NK-92 (cell line): ENCODE results near the gene MYL10.
"Not testable (repeated sequence)": the region's sequence is repeated elsewhere in the genome, so short reads cannot be mapped to it uniquely, and the experiment has no call there.

Experiments used
- DNase-seq: peaks from one replicate; lab custom pipeline; 2025; ENCODE audit not compliant: unreplicated experiment; lab: John Stamatoyannopoulos, UW

The MYL10 gene

DNA sequence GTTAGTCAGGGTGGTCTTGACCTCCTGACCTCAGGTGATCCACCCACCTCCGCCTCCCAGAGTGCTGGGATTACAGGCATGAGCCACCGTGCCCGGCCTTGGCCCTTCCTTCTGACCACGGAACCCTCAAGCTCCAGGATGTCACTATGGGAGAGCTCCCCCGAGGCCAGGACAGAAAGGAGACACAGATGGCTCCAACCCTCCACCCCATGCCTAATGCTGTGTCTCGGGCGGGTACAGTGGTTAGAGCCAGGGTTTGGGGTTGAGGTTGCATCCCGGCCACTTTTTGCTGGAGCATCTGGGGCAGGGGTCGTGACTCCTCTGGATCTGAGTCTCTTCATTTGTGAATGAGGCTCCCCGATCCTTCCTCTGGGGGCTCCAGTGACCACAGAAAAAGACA lies 8.1 kb downstream of the MYL10 start:
- DNase-seq: no peak

DNA sequence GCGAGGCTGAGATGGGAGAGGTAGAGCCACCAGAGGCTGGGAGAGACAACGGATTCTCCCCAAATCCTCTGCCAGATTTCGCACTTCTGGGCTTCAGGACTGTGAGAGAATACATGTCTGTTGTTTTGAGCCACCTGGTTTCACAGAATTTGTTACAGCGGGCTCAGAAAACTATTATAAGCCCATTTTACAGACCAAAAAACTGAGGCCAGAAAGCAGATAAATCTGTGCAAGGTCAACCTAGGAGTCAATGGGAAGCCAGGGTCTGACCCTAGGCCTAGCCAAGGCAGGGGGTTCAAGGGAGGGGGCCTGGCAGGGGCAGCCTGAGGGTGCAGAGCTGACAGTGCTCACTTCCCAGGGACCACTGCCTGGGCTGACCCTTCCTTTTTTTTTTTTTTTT lies 8.7 kb downstream of the MYL10 start:
- DNase-seq: no peak

DNA sequence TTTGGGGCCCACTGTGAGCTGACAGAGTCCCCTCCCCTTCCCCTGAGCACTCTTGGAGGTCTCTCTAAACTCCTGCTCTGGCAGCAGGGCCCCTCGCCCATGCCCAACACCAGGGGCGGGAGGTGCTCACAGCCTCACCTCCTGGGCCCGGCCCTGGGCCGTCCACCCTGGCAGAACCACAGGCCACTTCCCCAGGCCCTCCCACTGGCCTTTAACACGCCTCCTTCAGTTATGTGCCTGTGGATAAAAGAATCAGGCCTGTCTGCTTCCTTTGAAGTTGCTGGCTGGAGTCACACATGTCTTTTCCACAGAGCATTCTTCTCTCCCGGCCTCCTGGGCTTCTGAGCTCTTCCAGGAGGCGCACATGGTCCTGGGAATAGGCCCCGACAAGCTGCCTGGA lies 10.2 kb downstream of the MYL10 start:
- DNase-seq: no peak

DNA sequence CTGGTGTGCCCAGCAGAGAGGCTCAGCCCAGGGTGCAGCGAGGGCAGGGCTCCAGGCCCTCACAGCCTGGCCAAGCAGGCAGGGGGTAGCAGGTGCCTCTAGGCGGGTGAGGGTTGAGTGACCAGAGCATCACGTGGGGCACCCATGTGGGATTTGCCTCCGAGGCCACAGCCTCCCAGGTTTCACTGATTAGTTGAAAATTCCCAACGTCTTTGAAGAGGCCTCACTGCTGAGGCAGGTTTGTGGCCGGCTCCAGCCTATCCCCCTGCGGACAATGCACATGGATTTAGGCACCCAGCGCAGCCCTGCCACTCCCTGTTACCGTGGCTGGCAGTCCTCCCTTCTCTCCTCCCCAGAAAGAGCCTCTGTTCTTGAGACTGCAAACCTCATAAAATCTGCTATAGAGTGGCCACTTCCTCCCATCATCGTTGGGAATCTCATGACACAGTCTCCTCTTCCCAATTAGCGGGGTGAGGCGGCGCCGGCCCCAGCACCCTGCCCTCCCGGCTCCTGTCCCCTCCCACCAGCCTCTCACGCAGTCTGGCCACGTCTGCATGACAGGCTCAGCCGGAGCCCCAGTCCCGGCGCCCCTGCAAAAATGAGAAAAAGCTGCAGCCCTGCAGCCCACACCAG lies 10.8 kb downstream of the MYL10 start:
- DNase-seq: no peak

DNA sequence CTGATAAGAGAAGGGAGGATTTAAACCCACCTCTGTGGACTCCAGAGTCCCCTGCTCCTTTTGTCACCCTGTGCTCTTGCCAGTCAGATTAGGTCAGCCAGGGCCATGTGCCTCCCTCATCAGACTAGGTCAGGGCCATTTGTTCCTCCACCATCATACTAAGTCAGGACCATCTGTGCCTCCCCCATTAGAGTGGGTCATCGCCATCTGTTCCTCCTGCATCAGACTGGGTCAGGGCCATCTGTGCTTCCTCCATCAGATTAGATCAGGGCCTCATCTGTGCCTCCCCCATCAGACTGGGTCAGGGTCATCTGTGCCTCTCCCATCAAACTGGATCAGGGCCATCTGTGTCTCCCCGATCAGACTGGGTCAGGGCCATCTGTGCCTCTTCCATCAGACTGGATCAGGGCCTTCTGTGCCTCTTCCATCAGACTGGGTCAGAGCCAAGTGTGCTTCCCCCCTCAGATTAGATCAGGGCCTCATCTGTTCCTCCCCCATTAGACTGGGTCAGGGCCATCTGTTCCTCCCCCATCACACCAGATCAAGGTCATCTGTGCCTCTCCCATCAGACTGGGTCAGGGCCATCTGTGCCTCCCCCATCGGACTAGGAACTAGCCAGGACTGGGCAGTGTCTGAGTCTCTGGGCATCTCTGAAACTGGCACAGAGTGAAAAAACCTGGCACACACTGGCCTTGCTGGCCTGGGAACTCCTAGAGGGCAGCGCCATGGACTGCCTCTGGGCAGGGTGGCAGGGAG lies 11.5 kb downstream of the MYL10 start:
- DNase-seq: no peak

DNA sequence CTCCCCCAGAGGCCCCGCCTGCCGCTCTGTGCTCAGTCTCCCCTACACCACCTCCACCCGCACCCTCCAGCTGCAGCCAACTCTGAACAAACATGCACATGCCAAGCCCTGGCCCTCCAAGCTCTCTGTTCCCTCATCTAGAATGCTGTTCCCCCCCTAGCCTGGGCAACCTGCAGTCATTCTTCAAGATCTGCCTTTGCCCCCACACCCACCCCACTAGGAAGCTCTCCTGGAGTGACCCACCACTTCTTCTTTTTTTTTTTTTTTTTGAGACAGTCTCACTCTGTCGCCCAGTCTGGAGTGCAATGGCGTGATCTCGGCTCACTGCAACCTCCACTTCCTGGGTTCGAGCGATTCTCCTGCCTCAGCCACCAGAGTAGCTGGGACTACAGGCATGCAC lies 13.7 kb downstream of the MYL10 start:
- no peak for DNase-seq

DNA sequence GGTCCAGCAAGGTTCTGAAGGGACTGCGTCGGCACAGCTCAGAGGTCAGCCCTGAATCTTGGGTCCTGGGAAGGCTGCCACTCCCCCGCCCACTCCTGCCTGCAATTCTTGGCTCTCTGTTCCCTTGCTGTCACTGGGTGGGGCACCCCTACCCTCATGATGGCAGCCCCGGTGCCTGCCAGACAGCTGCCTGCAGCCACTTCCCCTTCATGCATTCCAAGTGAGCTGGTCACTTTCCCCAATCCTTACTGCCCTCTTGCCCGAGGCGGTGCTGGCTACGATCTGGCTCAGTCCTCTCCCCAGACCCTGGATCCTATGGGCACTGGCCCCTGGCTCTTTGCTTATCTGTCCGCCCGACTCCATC lies 14.2 kb downstream of the MYL10 start:
- no peak for DNase-seq

DNA sequence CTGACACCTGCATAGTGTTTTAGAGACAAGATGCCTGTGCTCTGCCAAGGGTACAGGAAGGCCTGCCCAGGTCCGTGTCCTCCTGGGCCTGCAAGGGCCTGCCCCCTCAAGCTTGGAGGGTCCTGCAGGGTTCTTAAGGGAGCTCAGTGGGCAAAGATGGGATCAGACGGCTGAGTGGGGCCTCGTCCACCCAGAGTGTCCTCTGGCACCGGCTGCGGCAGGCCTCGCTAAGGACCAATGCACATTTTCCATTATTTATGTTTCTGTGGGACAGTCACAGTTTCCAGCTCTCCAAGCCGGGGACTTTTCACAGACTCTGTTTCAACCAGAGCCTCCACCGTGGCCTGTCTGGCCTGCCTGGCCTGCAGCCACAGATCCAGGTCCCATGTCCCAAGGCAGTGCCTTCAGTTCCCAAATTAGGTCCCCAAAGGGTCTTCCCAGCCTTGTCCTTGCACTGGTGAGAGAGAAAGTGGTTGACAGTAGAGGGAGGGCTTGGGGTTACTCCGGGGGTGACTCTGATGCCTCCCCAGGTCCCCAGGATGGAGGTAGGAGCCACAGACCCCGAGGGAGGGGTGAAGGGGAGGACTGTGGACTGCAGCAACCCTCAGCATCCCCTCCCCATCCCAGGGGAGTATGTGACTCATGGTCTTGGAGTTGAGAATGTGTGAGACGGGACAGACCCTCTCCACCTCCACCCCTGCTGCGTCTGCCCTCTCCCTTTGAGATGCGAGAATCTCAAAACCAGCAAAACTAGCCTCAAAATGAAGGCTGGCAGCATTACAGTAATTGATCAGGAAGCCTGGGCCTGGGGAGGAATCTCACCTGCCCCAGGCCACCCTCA lies 14.8 kb downstream of the MYL10 start:
- no peak for DNase-seq

- DNase-seq: no peak
These were observed 16.1 kb downstream of the MYL10 start for GRCh38 chr7:101612885-101613515.

DNA sequence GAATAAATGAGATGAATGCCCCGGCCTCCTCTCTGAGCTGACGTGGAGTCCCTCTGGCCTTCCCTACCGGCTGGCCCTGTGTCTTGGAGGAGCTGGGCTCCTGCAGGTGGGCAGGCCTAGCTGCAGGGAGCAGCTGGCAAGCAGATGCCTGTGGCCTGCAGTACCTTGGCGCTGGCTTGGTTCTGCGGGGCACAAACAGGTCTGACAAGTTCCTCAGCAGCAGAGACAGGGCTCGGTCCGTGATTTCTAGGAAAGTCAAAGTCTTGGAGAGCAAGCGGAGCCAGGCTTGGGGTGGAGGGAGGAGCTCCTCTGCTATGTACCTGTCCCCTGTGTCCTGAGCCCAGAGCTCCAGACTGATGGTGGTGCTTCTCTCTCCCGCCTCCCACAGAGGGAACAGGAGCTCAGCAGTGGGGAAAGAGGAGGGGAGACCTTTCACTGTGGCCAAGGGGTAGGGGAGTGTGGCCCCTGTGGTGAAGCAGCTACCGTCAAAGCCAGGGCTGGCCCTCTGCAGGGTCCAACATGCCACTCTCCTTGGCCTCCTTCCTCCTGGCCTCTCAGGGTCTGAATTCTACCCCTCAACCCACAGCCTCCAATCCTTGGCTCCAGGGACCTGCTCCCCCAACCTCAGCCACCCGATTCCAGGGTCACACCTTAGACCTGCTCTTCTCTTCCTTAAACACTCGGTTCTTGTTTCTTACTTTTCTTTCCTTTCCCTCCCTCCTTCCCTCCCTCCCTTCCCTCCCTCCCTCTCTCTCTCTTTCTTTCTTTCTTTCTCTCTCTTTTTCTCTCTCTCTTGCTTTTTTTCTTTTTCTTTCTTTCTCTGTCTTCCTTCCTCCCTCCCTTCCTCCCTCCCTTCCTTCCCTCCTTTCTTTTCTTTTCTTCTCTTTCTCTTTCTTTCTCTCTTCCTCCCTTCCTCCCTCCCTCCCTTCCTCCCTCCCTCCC lies 20.1 kb downstream of the MYL10 start:
- DNase-seq: no peak

GRCh38 chr7:101606498-101606923 lies 22.6 kb downstream of the MYL10 start:
- no peak for DNase-seq

DNA sequence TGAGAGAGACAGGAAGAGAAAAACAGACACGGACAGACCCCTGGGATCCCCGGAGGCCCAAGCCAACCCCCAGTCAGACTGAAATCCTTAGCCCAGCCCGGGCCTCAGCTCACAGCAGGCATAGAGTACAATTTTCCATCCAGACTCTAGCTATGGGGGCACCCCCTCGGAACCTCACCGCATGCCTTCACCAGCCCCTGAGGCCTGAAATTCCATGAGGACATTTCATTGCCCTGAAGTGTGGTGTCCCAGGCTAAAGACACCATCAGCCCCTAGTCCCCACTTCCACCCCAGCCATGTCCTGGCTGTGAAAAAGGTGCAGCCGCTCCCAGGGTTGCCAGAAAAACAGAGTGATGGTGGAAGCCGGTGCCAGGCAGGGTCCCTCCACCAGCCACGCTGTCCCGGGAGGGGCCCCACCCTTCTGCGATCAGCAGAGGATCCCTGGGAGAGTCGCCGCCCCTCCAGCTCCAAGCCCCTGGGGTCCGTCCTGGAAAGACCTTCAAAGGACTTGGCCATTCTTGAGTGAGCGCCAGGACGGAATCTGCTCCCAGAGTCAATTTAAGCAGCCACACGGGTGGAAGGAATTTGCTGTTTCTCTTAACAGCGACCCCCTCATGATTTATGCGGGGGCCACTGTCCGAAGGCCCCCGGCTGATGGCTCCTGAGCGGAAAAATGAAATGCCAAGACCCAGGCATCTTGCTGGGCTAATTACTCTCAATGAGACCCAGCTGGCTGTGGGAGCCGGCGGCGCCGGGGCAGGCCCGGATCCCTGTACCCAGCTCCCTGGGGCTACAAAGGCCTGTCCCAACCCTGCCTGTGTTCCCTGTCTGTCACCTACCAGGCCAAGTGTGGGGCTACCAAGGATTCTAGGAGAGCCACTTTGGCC lies 23.2 kb downstream of the MYL10 start:
- no peak for DNase-seq

GRCh38 chr7:101604934-101605332 lies 24.2 kb downstream of the MYL10 start:
- not testable (repeated sequence) for DNase-seq

DNA sequence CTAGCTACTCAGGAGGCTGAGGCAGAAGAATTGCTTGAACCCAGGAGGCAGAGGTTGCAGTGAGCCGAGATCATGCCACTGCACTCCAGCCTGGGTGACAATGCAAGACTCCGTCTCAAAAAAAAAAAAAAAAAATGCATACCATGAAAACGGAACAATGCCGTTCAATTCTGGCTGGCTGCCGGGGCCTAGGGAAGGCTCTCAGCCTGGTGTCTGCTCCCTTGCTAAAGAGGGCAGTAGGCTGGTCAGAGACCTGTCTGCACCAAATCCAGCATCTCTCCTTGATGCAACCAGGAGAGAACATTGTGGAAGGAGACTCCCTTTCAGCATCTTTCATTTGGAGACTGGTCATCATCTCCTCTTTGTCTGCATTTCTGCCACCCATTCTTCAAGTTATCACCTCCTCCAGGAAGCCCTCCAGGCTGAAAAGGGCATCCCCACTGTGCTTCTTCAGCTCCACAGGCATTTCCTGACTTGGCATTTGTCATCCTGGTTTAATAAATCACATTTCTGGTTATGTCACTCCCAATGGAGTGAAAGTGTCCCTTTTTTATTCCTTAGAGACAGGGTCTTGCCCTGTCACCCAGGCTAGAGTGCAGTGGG lies 24.7 kb downstream of the MYL10 start:
- no peak for DNase-seq

DNA sequence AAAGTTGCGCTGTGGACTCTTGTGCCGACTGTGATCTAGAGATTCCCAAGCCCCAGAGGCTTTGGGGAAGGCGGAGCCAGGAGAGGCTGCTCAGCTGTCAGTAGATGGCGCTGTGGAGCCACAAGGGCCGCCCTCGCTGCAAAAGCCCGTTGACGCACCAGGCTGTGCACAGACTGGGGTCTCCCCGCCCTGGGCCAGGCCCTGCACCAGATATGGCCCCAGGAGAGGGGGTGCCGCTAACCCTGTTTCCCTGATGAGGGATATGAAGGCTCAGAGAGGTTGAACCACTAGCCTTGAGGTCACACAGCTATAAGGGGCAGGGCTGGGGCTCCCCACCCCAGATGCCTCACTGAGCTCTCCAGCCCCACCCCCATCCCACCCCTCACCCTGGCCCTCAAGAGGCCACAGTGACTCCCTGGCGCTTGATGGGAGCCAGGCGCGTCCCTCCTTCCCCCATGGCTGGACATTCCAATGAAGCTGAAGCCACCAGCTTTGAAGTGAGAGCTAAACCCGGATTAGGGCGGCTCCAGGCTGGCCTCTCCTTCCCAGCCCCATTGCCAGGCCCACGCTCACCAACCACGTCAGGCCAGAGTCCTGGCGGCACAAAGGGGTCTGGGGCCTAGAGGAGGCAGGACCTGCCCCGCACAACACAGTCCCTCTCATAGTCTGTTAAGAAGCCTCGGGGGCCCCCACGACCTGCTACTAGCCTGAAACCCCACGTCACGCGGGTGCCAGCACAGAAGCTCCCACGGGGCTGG lies 26.4 kb downstream of the MYL10 start:
- no peak for DNase-seq

- DNase-seq: no peak
These were observed 27.0 kb downstream of the MYL10 start for GRCh38 chr7:101602082-101602481.

DNA sequence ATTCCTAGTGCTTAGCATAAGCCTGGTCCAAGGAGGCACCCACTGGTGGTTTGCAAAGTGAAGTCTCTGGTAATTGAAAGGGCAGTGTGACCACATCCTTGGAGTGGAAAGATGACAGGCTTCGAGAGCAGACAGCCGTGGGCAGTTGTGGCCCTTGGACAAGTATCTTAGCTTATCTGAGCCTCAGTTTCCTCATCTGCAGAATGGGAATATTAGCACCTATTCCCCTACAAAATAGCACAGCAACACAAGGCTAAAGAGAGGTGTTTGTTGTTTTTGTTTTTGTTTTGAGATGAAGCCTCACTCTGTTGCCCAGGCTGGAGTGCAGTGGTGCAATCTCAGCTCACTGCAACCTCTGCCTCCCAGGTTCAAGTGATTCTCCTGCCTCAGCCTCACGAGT lies 29.3 kb downstream of the MYL10 start:
- DNase-seq: no peak
